ENCODE results near the gene CYBA. TPM values are rescaled to one million over a fixed set of nuclear protein-coding genes. Genes with fewer than 3 reads are reported as not detected.

The CYBA gene
- polyA plus RNA-seq, 1 donor (not counting 4 experiments of a cell fraction or from before 2014, with no cell fraction given) = 4.4 TPM

- TF ChIP-seq EZH2 (IDR thresholded peaks at IDR 0.05; ENCODE audit: low read length) = no peak
- TF ChIP-seq, protein P1, sequence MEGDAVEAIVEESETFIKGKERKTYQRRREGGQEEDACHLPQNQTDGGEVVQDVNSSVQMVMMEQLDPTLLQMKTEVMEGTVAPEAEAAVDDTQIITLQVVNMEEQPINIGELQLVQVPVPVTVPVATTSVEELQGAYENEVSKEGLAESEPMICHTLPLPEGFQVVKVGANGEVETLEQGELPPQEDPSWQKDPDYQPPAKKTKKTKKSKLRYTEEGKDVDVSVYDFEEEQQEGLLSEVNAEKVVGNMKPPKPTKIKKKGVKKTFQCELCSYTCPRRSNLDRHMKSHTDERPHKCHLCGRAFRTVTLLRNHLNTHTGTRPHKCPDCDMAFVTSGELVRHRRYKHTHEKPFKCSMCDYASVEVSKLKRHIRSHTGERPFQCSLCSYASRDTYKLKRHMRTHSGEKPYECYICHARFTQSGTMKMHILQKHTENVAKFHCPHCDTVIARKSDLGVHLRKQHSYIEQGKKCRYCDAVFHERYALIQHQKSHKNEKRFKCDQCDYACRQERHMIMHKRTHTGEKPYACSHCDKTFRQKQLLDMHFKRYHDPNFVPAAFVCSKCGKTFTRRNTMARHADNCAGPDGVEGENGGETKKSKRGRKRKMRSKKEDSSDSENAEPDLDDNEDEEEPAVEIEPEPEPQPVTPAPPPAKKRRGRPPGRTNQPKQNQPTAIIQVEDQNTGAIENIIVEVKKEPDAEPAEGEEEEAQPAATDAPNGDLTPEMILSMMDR (optimal IDR thresholded peaks at IDR 0.05 in 1 of 3, IDR thresholded peaks at IDR 0.05 in 1 of 3, conservative IDR thresholded peaks at IDR 0.05 in 1 of 3; ENCODE audit: extremely low read depth in 1 of 3, insufficient read depth in 2 of 3, low read length in 3 of 3) = no peak
- no peaks in the 10 kb centered on the region for H3K9me3 ChIP-seq (ENCODE audit: control insufficient read depth, low read depth, low read length)
- no peak overlapping the region for H3K27ac ChIP-seq (ENCODE audit: control insufficient read depth, insufficient read depth, low read length)
- H3K36me3 ChIP-seq (ENCODE audit: control insufficient read depth in 2 of 2, extremely low read depth in 1 of 2, insufficient read depth in 2 of 2, low read length in 2 of 2) = peaks cover 0 to 4% of the 10 kb centered on the region in 2 experiments
- DNase-seq (ENCODE audit: low read depth, low spot score) (no peak), FAIRE-seq (no peak)
- H3K4me1 ChIP-seq (ENCODE audit: control insufficient read depth, extremely low read depth, insufficient read depth, low read length) = no peaks in the 10 kb centered on the region
- H2AFZ ChIP-seq (ENCODE audit: control insufficient read depth, low read length) = no peak overlapping the region
- no peak overlapping the region for H3K9ac ChIP-seq (ENCODE audit: control insufficient read depth, extremely low read depth, insufficient read depth, low read length)
- H3K27me3 ChIP-seq (ENCODE audit: control insufficient read depth, extremely low read depth, insufficient read depth, low read length) = peaks cover 42% of the 10 kb centered on the region
- no peaks in the 10 kb centered on the region for H3K79me2 ChIP-seq (ENCODE audit: control insufficient read depth, insufficient read depth, low read length)
- dilution Hi-C loops (cut with MboI; ENCODE audit: extremely low pct_ligation_motif_present, low sequenced_read_pairs) = no loop called here
- no peak overlapping the region for H3K4me2 ChIP-seq (ENCODE audit: control insufficient read depth, extremely low read depth, insufficient read depth, low read depth, low read length)
- H3K9me1 ChIP-seq (ENCODE audit: control insufficient read depth, extremely low read depth, insufficient read depth, low read length) = no peaks in the 10 kb centered on the region
- H4K20me1 ChIP-seq (ENCODE audit: control insufficient read depth, extremely low read depth, insufficient read depth, low read length) = no peaks in the 10 kb centered on the region
- no peak overlapping the region for H3K4me3 ChIP-seq (ENCODE audit: control insufficient read depth in 2 of 3, extremely low read depth in 1 of 3, insufficient read depth in 2 of 3, low read depth in 1 of 3, low read length in 3 of 3)
Observed at GRCh38 chr16:88694221-88695087, 43.6 kb upstream of the CYBA start.

DNA sequence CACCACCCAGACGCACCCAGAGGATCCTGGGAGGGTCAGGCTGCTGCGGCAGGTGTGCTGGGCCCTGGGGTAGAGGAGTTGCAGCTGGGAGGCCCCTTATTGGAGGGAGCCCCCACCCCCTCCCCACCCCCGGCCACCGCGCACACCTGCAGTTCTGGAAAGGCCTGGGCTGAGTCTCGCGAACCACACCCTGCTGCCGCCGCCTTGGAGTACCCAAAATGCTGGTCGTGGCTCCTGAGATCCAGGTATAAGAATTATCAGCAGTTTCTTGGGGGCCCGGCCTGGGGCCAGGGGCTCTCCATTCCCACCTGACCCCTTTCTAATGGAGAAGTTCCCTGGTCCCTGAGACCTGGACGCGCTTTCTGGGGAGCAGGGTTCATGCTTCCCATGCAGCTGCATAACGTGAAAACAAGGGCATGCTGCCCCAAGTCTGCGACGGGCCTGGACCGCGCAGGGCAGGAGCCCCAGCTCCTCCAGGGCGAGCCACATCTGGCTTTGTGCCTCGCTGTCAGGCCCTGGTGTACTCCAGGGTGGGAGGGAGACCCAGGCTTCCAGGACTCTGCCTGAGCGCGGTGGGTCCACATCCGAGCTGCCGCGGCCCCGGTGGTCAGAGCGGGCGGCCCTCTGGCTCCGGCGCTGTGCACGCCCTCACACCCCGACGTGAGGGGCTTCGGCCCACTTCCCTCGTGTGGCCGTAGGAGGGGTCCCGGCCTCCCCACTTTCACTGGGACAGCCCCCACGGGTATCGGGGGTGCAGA is 42.7 kb upstream of the CYBA start:
- no peak overlapping the region for H2AFZ ChIP-seq (ENCODE audit: control insufficient read depth, low read length)
- H3K4me1 ChIP-seq (ENCODE audit: control insufficient read depth, extremely low read depth, insufficient read depth, low read length) = no peaks in the 10 kb centered on the region
- no peak overlapping the region for H3K4me2 ChIP-seq (ENCODE audit: control insufficient read depth, extremely low read depth, insufficient read depth, low read depth, low read length)
- H3K27me3 ChIP-seq (ENCODE audit: control insufficient read depth, extremely low read depth, insufficient read depth, low read length) = peaks cover 46% of the 10 kb centered on the region
- H3K9me1 ChIP-seq (ENCODE audit: control insufficient read depth, extremely low read depth, insufficient read depth, low read length) = no peaks in the 10 kb centered on the region
- no peak overlapping the region for H3K27ac ChIP-seq (ENCODE audit: control insufficient read depth, insufficient read depth, low read length)
- dilution Hi-C loops (cut with MboI; ENCODE audit: extremely low pct_ligation_motif_present, low sequenced_read_pairs) = no loop called here
- no peaks in the 10 kb centered on the region for H3K79me2 ChIP-seq (ENCODE audit: control insufficient read depth, insufficient read depth, low read length)
- FAIRE-seq (no peak), DNase-seq (ENCODE audit: low read depth, low spot score) (no peak)
- no peaks in the 10 kb centered on the region for H4K20me1 ChIP-seq (ENCODE audit: control insufficient read depth, extremely low read depth, insufficient read depth, low read length)
- no peak overlapping the region for H3K4me3 ChIP-seq (ENCODE audit: control insufficient read depth in 2 of 3, extremely low read depth in 1 of 3, insufficient read depth in 2 of 3, low read depth in 1 of 3, low read length in 3 of 3)
- peaks cover 0 to 4% of the 10 kb centered on the region in 2 experiments for H3K36me3 ChIP-seq (ENCODE audit: control insufficient read depth in 2 of 2, extremely low read depth in 1 of 2, insufficient read depth in 2 of 2, low read length in 2 of 2)
- no peak overlapping the region for H3K9ac ChIP-seq (ENCODE audit: control insufficient read depth, extremely low read depth, insufficient read depth, low read length)
- TF ChIP-seq, protein P1 (optimal IDR thresholded peaks at IDR 0.05 in 1 of 3, IDR thresholded peaks at IDR 0.05 in 1 of 3, conservative IDR thresholded peaks at IDR 0.05 in 1 of 3; ENCODE audit: extremely low read depth in 1 of 3, insufficient read depth in 2 of 3, low read length in 3 of 3) = no peak
- no peak for TF ChIP-seq EZH2 (IDR thresholded peaks at IDR 0.05; ENCODE audit: low read length)
- H3K9me3 ChIP-seq (ENCODE audit: control insufficient read depth, low read depth, low read length) = no peaks in the 10 kb centered on the region
